ENCODE measurements around the gene SEMA4C. TPM values are rescaled to one million over a fixed set of nuclear protein-coding genes. Genes with fewer than 3 reads are reported as not detected.
"Not testable (repeated sequence)": the region's sequence is repeated elsewhere in the genome, so short reads cannot be mapped to it uniquely, and the experiment has no call there.

Gene SEMA4C
- total RNA-seq, 1 experiment from 2014 or later: 16.2 TPM

GRCh38 chr2:96900237-96900636 lies 30.4 kb upstream of the SEMA4C start:
- H3K27me3 ChIP-seq: no peaks in the 10 kb centered on the region
- no peak for DNase-seq

GRCh38 chr2:96899413-96899741 lies 29.5 kb upstream of the SEMA4C start:
- Histone ChIP-seq H3K4me3 (no peak overlapping the region), H3K9me3 (no peaks in the 10 kb centered on the region), H3K36me3 (no peaks in the 10 kb centered on the region), H3K27me3 (no peaks in the 10 kb centered on the region)
- no peak for DNase-seq

More at GRCh38 chr2:96900237-96900636, 30.4 kb upstream of the SEMA4C start:
- no peak overlapping the region for H3K4me3 ChIP-seq
- no peaks in the 10 kb centered on the region for H3K9me3 ChIP-seq
- H3K36me3 ChIP-seq: no peaks in the 10 kb centered on the region

GRCh38 chr2:96898641-96899412 lies 28.9 kb upstream of the SEMA4C start:
- Histone ChIP-seq H3K36me3 (no peaks in the 10 kb centered on the region), H3K9me3 (no peaks in the 10 kb centered on the region), H3K27me3 (no peaks in the 10 kb centered on the region), H3K4me3 (no peak overlapping the region)
- peak; percentile 93 for DNase-seq

- DNase-seq: no peak
- no peaks in the 10 kb centered on the region for H3K9me3 ChIP-seq
- no peak overlapping the region for H3K4me3 ChIP-seq
- no peaks in the 10 kb centered on the region for H3K27me3 ChIP-seq
- H3K36me3 ChIP-seq: no peaks in the 10 kb centered on the region
These were observed 28.2 kb upstream of the SEMA4C start for GRCh38 chr2:96898135-96898505.

- H3K4me3 ChIP-seq: no peak overlapping the region
- H3K9me3 ChIP-seq: no peaks in the 10 kb centered on the region
- DNase-seq: peak; percentile 44
- H3K27me3 ChIP-seq: no peaks in the 10 kb centered on the region
- H3K36me3 ChIP-seq: no peaks in the 10 kb centered on the region
These were observed 27.7 kb upstream of the SEMA4C start for GRCh38 chr2:96897491-96898134.

- Histone ChIP-seq H3K9me3 (no peaks in the 10 kb centered on the region), H3K36me3 (no peaks in the 10 kb centered on the region), H3K27me3 (no peaks in the 10 kb centered on the region), H3K4me3 (no peak overlapping the region)
- no peak for DNase-seq
These were observed 26.1 kb upstream of the SEMA4C start for GRCh38 chr2:96895746-96896651.

- Histone ChIP-seq H3K36me3 (no peaks in the 10 kb centered on the region), H3K9me3 (no peaks in the 10 kb centered on the region)
- DNase-seq: peak; percentile 33
These were observed 25.3 kb upstream of the SEMA4C start for GRCh38 chr2:96895032-96895745.

GRCh38 chr2:96894151-96894531 lies 24.3 kb upstream of the SEMA4C start:
- H3K4me3 ChIP-seq: no peak overlapping the region
- H3K9me3 ChIP-seq: no peaks in the 10 kb centered on the region
- DNase-seq: no peak
- H3K36me3 ChIP-seq: no peaks in the 10 kb centered on the region
- no peaks in the 10 kb centered on the region for H3K27me3 ChIP-seq

More at GRCh38 chr2:96895032-96895745, 25.3 kb upstream of the SEMA4C start:
- H3K27me3 ChIP-seq: no peaks in the 10 kb centered on the region
- H3K4me3 ChIP-seq: no peak overlapping the region

GRCh38 chr2:96893289-96894150 lies 23.6 kb upstream of the SEMA4C start:
- DNase-seq: no peak
- Histone ChIP-seq H3K36me3 (no peaks in the 10 kb centered on the region), H3K4me3 (no peak overlapping the region), H3K9me3 (no peaks in the 10 kb centered on the region), H3K27me3 (no peaks in the 10 kb centered on the region)

- Histone ChIP-seq H3K27me3 (no peaks in the 10 kb centered on the region), H3K36me3 (no peaks in the 10 kb centered on the region), H3K4me3 (no peak overlapping the region), H3K9me3 (no peaks in the 10 kb centered on the region)
- DNase-seq: peak; percentile 49
These were observed 21.9 kb upstream of the SEMA4C start for GRCh38 chr2:96891591-96892333.

- no peaks in the 10 kb centered on the region for H3K9me3 ChIP-seq
- H3K36me3 ChIP-seq: no peaks in the 10 kb centered on the region
- DNase-seq: no peak
- no peaks in the 10 kb centered on the region for H3K27me3 ChIP-seq
- H3K4me3 ChIP-seq: no peak overlapping the region
These were observed 21.0 kb upstream of the SEMA4C start for GRCh38 chr2:96890726-96891385.

GRCh38 chr2:96890252-96890651 lies 20.4 kb upstream of the SEMA4C start:
- no peaks in the 10 kb centered on the region for H3K27me3 ChIP-seq
- H3K9me3 ChIP-seq: no peaks in the 10 kb centered on the region

GRCh38 chr2:96889502-96889901 lies 19.6 kb upstream of the SEMA4C start:
- not testable (repeated sequence) for H3K27me3 ChIP-seq, H3K9me3 ChIP-seq, H3K4me3 ChIP-seq, DNase-seq, H3K36me3 ChIP-seq

More at GRCh38 chr2:96890252-96890651, 20.4 kb upstream of the SEMA4C start:
- H3K36me3 ChIP-seq: no peaks in the 10 kb centered on the region
- no peak overlapping the region for H3K4me3 ChIP-seq
- no peak for DNase-seq

- H3K4me3 ChIP-seq: no peak overlapping the region
- H3K36me3 ChIP-seq: no peaks in the 10 kb centered on the region
- H3K27me3 ChIP-seq: no peaks in the 10 kb centered on the region
- no peaks in the 10 kb centered on the region for H3K9me3 ChIP-seq
- no peak for DNase-seq
These were observed 18.5 kb upstream of the SEMA4C start for GRCh38 chr2:96888072-96889011.
